GM12892 (cell line): ENCODE results near the gene BEAN1.
"Not testable (repeated sequence)": the region's sequence is repeated elsewhere in the genome, so short reads cannot be mapped to it uniquely, and the experiment has no call there.

Experiments
- DNase-seq: peaks from one replicate; pipeline ENCODE4 v3.0.0; 2011; ENCODE audit not compliant: insufficient read length
- FAIRE-seq: peaks from 2 replicates; lab custom pipeline; 2011; peaks lifted over from hg19 to GRCh38; lab: Jason Lieb, UNC
- POLR2A ChIP-seq: IDR thresholded peaks from 2 replicates; pipeline ENCODE4 v1.6.1; 2011; ENCODE audit warnings: low read depth, low read length, control low read depth
- POLR2AphosphoS5 ChIP-seq: IDR thresholded peaks from 2 replicates; pipeline ENCODE4 v1.6.1; 2011; ENCODE audit warnings: low read depth, low read length, control low read depth
- TAF1 ChIP-seq: IDR thresholded peaks from 2 replicates; pipeline ENCODE4 v1.6.1; 2011; ENCODE audit warnings: low read depth, mild to moderate bottlenecking, control low read depth, low read length, borderline replicate concordance

The BEAN1 gene

DNA sequence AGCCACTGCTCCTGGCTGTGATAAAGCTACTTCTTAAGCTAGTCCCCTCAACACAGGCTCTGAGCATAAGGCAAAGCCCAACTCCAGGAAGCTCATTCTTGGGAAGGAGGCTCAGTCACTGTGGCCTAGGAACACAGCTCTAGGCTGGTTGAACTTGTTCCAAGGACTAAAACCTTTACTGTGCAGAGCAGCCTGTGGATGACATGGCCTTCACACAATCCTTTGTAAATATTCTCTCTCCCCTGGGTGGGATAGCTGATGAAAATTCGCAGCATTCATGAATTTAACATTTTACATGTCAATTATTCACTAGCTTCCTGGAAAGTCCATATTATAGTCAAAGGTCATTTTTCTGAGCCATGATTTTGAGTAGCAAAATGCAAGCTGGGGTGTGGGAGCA lies 28.9 kb downstream of the BEAN1 start:
- TF ChIP-seq POLR2A = no peak
- TF ChIP-seq TAF1 = no peak
- no peak for TF ChIP-seq POLR2AphosphoS5
- no peak for DNase-seq
- no peak for FAIRE-seq

DNA sequence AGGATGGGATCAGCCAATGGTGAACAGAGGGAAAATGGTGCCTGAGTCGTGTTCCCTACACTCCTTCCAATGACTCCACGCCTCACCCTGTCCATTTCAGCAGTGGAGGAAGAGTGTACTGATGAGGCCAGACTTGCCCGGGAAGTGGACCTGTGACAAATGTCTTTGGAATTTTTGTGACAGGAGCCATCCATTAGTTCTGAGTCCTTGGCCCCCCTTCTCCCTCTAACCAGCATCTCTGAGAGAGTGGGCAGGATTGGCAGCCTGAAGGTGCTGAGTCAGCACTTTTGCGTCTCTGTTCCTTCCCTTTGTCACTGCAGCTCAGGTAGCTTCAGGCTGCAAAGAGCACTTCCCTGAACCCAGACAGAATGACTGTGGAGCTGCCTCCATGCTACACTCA lies 30.8 kb downstream of the BEAN1 start:
- DNase-seq (no peak), FAIRE-seq (no peak)
- TF ChIP-seq TAF1 = no peak
- TF ChIP-seq POLR2A = no peak
- TF ChIP-seq POLR2AphosphoS5 = no peak

DNA sequence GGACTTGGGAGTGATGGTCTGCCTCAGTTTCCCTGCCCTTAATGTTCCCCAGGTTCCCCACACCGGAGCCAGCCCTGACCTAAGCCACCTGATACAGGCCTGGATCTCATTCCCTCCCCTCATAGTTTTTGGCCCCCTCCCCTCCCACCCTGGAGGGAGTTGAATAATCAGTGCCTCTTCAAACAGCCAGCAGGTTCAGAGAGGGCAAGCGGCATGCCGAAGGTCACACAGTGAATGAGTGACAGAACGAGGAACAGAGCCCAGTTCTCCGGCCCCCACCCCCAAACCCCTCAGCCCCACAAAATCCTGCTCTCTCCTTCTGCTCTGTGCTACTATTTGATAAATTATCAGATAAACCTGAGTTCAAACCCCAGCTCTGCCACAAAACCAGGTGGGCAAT lies 31.2 kb downstream of the BEAN1 start:
- no peak for FAIRE-seq
- TF ChIP-seq POLR2AphosphoS5 (no peak), POLR2A (no peak), TAF1 (no peak)

GRCh38 chr16:66458853-66459252 lies 31.8 kb downstream of the BEAN1 start:
- TF ChIP-seq POLR2AphosphoS5 (no peak), POLR2A (no peak), TAF1 (no peak)
- no peak for FAIRE-seq
- DNase-seq = no peak

More for the DNA sequence above, 31.2 kb downstream of the BEAN1 start:
- no peak for DNase-seq

- TF ChIP-seq POLR2A (no peak), TAF1 (no peak), POLR2AphosphoS5 (no peak)
- DNase-seq (no peak), FAIRE-seq (no peak)
Observed at GRCh38 chr16:66459878-66460277, 32.8 kb downstream of the BEAN1 start.

DNA sequence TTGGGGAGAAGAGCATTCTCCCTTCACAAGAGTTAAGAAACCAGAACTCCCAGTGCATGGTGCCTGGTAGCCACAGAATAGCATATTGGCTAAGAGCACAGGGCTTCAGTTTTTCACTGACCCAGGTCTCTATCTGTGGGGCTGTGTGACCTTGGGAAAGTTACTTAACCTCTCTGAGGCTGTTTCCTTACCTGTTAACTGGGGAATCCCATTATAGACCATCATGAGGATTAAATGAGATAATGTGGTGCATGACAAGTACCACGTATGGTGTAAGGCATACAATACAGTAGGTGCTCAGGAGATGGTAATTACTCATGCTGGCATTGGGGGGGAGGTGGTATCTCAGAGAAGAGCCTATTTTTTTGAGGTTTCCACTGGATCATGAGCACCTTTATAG lies 33.6 kb downstream of the BEAN1 start:
- TF ChIP-seq TAF1 (no peak), POLR2AphosphoS5 (no peak), POLR2A (no peak)
- FAIRE-seq = no peak

GRCh38 chr16:66462912-66463311 lies 35.8 kb downstream of the BEAN1 start:
- TF ChIP-seq POLR2A (no peak), TAF1 (no peak), POLR2AphosphoS5 (no peak)
- DNase-seq = no peak
- no peak for FAIRE-seq

More for the DNA sequence above, 33.6 kb downstream of the BEAN1 start:
- DNase-seq = no peak

- not testable (repeated sequence) for DNase-seq, FAIRE-seq
Observed at GRCh38 chr16:66465946-66466345, 38.9 kb downstream of the BEAN1 start.

GRCh38 chr16:66466636-66467035 lies 39.5 kb downstream of the BEAN1 start:
- FAIRE-seq, DNase-seq: not testable (repeated sequence)

- TF ChIP-seq TAF1 (no peak), POLR2A (no peak), POLR2AphosphoS5 (no peak)
- no peak for DNase-seq
- FAIRE-seq = no peak
Observed at GRCh38 chr16:66467611-66468010, 40.5 kb downstream of the BEAN1 start.

DNA sequence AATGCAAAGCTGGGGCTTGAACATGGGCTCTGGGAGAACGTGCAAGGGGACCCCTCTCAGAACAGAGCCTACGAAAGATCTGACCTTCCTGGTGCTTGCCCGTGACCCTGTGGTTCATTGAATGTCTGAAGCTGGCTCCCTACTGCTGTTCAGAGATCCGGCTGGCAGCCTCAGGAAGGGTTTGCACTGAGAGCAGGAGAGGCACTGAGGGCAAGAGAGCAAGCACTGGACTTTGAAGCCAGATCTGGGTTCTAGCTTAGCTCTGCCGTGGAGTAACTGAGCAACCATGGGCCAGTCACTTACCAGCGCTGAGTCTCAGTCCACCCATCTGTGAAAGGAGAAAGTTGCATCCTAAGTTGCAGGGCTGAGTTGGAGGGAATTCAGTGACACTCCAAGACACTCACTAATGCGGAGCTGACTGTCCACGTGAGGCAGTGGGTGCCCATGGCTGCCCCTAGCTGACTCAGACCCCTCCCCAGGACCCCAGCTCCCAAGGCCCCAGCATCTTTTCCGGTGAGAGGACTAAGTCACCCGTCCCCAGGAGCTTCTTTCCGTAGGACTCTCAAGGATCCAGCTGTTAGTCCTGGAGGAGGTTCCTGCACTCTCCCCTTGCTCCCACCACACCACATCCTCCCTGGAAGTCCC lies 41.3 kb downstream of the BEAN1 start:
- no peak for DNase-seq
- no peak for TF ChIP-seq POLR2A
- TF ChIP-seq POLR2AphosphoS5 = no peak
- no peak for TF ChIP-seq TAF1
- FAIRE-seq = no peak

DNA sequence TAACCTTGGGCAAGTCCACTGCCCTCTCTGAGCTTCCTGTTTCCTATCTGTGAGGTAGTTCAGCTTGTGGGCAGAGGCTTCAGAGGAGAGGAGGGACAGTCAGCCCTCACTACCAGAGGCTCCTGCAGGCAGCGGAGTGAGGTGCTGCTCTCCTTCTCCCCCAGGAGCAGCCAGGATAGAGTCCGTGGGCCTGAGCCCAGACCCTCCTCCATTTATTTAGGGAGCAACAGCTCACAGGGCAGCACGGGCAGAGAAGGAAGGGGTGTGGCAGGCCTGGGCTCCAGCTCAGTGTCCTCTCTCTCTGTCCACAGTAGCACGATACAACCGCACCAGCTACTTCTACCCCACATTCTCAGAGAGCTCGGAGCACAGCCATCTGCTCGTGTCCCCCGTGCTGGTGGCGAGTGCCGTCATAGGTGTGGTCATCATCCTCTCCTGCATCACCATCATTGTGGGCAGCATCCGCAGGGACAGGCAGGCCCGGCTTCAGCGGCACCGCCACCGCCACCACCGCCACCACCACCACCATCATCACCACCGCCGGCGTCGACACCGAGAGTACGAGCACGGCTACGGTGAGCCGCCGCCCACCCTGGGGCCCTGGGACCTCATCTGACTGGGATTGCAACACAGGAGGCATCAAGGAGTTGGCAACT lies 42.3 kb downstream of the BEAN1 start:
- DNase-seq (no peak), FAIRE-seq (no peak)
- TF ChIP-seq POLR2A (no peak), TAF1 (no peak), POLR2AphosphoS5 (no peak)
